ENCODE data around the gene MRRF.

MRRF gene

DNA sequence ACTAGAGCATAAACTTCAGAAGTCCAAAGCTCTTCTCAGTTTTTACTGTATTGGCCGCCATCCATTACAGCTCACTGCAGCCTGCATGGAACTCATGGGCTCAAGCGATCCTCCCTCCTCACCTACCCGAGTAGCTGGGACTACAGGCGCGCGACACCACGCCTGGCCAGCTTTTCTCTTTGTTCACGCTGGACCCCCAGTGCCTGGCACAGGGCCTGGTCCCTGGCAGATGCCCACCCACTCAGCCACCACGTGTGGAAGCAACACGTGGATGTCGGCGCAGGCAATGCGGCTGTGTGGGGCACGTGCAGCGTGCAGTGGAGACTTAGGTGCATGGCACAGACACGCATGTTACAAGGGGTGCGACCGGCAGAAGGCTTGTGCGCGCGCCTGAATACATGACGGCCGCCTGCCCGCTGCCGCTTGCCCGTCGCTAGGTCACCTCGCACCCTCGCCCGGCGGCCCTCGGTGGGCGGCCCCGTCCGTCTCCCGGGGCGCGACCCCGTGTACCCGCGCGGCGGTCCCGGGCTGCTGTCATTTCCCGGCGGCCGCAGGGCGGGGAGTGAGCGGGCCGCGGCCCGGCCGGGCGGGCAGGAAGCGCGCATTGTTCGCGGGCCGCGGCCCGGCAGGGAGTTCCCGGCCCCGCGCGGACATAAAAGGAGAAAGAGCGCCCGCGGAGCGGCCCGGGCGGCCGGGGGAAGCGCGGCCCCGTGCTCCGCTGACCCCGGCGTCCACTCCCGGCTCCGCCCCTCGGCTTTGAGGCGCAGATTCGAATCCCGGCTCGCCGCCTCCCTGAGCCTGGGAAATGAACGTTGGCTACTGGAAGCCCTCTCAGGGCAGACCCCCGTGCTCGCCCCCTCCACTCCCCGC is 82.0 kb downstream of the MRRF start:
- no peak overlapping the region for H3K4me2 ChIP-seq (ENCODE audit: low read depth, low read length, poor library complexity, severe bottlenecking)
- no peaks in the 10 kb centered on the region for H3F3A ChIP-seq (ENCODE audit: low read depth)

DNA sequence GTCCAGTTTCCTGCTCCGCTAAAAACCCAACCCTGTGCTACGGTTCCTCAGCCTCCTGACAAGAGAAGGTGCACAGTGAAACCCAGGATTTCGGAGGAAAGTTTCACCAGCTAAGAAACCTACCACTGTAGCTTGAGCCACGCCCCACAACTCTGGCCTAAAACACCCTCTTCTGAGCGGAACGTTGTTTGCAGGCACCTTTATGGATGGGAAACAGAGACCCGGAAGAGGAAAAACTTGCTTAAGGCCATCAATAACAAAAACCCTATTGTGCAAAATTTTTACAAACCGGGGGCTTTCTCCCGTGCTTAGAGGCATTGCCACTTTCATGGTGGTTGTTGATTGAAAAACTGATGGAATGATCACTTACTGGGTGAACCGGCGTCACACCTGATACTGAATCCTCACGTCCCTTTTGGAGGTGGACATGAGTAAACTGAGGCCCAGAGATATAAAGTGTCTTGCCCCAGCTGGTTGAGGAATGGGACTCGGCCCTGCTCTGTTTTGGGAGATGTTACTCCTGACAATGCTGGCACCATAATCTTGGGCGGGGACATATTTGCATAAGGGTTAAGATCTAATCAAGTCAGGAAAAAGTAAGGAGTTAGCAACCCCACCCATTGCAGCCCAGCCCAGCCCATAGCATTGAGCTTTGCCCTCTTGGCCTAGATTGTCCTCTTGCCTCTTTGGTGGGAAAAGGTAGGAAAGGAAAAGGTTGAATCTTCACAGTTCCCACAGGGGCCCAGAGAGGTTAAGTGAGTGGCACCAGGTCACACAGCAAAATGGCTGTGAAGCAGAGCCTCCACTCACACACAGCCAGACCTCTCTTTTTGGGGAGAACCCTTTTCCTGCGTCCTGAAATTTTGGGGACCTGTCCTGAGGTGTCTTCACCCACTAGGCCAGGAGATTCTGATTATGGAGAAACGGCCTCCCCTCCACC is 82.9 kb downstream of the MRRF start:
- H3K4me2 ChIP-seq (ENCODE audit: low read depth, low read length, poor library complexity, severe bottlenecking): peak overlapping the region; percentile 62
- peak overlapping the region; percentile 54 for H3K9ac ChIP-seq (ENCODE audit: low read depth, low read length, poor library complexity, severe bottlenecking)
- no peaks in the 10 kb centered on the region for H3K27me3 ChIP-seq (ENCODE audit: insufficient read depth, low read length, poor library complexity, severe bottlenecking)

More for the DNA sequence above, 82.0 kb downstream of the MRRF start:
- no peak overlapping the region for H2AFZ ChIP-seq (ENCODE audit: low read length)
- H3K4me1 ChIP-seq (ENCODE audit: insufficient read depth, low read length, poor library complexity, severe bottlenecking): peaks cover 19% of the 10 kb centered on the region
- H3K9ac ChIP-seq (ENCODE audit: low read depth, low read length, poor library complexity, severe bottlenecking): no peak overlapping the region
- H3K27me3 ChIP-seq (ENCODE audit: insufficient read depth, low read length, poor library complexity, severe bottlenecking): no peaks in the 10 kb centered on the region
- H4K20me1 ChIP-seq (ENCODE audit: insufficient read depth, low read length, poor library complexity, severe bottlenecking): no peaks in the 10 kb centered on the region
- no peaks in the 10 kb centered on the region for H3K9me2 ChIP-seq (replicated peaks; ENCODE audit: low read depth, low read length)
- no peaks in the 10 kb centered on the region for H3K79me2 ChIP-seq (ENCODE audit: insufficient read depth, low read length)
- TF ChIP-seq, protein P1, sequence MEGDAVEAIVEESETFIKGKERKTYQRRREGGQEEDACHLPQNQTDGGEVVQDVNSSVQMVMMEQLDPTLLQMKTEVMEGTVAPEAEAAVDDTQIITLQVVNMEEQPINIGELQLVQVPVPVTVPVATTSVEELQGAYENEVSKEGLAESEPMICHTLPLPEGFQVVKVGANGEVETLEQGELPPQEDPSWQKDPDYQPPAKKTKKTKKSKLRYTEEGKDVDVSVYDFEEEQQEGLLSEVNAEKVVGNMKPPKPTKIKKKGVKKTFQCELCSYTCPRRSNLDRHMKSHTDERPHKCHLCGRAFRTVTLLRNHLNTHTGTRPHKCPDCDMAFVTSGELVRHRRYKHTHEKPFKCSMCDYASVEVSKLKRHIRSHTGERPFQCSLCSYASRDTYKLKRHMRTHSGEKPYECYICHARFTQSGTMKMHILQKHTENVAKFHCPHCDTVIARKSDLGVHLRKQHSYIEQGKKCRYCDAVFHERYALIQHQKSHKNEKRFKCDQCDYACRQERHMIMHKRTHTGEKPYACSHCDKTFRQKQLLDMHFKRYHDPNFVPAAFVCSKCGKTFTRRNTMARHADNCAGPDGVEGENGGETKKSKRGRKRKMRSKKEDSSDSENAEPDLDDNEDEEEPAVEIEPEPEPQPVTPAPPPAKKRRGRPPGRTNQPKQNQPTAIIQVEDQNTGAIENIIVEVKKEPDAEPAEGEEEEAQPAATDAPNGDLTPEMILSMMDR (conservative IDR thresholded peaks at IDR 0.05; ENCODE audit: low read length): no peak
- TF ChIP-seq EZH2phosphoT487 (IDR thresholded peaks at IDR 0.05; ENCODE audit: borderline replicate concordance): no peak
- H3K4me3 ChIP-seq (ENCODE audit: low read length, poor library complexity, severe bottlenecking): no peak overlapping the region
- H3K36me3 ChIP-seq (ENCODE audit: insufficient read depth, low read length): no peaks in the 10 kb centered on the region
- H3K9me3 ChIP-seq (ENCODE audit: insufficient read depth, low read depth, low read length): no peaks in the 10 kb centered on the region

DNA sequence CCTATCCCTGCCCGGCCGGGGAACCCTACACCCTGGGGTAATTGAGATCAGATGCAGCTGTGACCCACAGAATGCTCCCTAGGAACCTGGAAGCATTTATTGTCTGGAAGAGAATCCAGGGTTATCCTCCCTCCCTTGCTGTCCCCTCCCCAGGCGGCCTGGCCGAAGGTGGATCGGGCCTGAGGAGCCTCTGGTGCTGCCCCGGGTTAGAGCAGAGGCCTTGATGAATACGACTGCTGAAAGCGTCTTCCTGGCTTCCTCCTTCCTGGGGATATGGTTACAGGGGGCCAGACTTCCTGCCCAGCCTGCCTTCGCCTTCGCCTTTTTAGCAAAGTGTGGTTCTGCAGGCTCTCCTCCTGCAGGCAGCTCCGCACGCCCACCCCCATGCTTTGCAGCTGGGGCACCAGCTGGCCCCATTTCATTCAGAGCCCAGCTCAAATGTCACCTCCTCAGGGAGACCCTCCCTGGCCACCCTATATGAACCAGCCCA is 83.7 kb downstream of the MRRF start:
- Histone ChIP-seq H3K4me1 (ENCODE audit: insufficient read depth, low read length, poor library complexity, severe bottlenecking) (peaks cover 19% of the 10 kb centered on the region), H3K36me3 (ENCODE audit: insufficient read depth, low read length) (no peaks in the 10 kb centered on the region), H3K4me3 (ENCODE audit: low read length, poor library complexity, severe bottlenecking) (peak overlapping the region; percentile 60), H3K9me2 (replicated peaks; ENCODE audit: low read depth, low read length) (no peaks in the 10 kb centered on the region), H3K9ac (ENCODE audit: low read depth, low read length, poor library complexity, severe bottlenecking) (peak overlapping the region; percentile 54), H3K79me2 (ENCODE audit: insufficient read depth, low read length) (no peaks in the 10 kb centered on the region), H3K4me2 (ENCODE audit: low read depth, low read length, poor library complexity, severe bottlenecking) (peak overlapping the region; percentile 62), H3F3A (ENCODE audit: low read depth) (no peaks in the 10 kb centered on the region), H3K27me3 (ENCODE audit: insufficient read depth, low read length, poor library complexity, severe bottlenecking) (no peaks in the 10 kb centered on the region), H4K20me1 (ENCODE audit: insufficient read depth, low read length, poor library complexity, severe bottlenecking) (no peaks in the 10 kb centered on the region), H3K9me3 (ENCODE audit: insufficient read depth, low read depth, low read length) (no peaks in the 10 kb centered on the region), H2AFZ (ENCODE audit: low read length) (peak overlapping the region; percentile 68)
- TF ChIP-seq, protein P1 (conservative IDR thresholded peaks at IDR 0.05; ENCODE audit: low read length): no peak
- TF ChIP-seq EZH2phosphoT487 (IDR thresholded peaks at IDR 0.05; ENCODE audit: borderline replicate concordance): no peak

More for the DNA sequence above, 82.9 kb downstream of the MRRF start:
- Histone ChIP-seq H3K36me3 (ENCODE audit: insufficient read depth, low read length) (no peaks in the 10 kb centered on the region), H3F3A (ENCODE audit: low read depth) (no peaks in the 10 kb centered on the region), H3K9me3 (ENCODE audit: insufficient read depth, low read depth, low read length) (no peaks in the 10 kb centered on the region), H3K4me1 (ENCODE audit: insufficient read depth, low read length, poor library complexity, severe bottlenecking) (peaks cover 19% of the 10 kb centered on the region), H3K9me2 (replicated peaks; ENCODE audit: low read depth, low read length) (no peaks in the 10 kb centered on the region), H2AFZ (ENCODE audit: low read length) (peak overlapping the region; percentile 68), H3K79me2 (ENCODE audit: insufficient read depth, low read length) (no peaks in the 10 kb centered on the region), H4K20me1 (ENCODE audit: insufficient read depth, low read length, poor library complexity, severe bottlenecking) (no peaks in the 10 kb centered on the region), H3K4me3 (ENCODE audit: low read length, poor library complexity, severe bottlenecking) (peak overlapping the region; percentile 60)
- TF ChIP-seq EZH2phosphoT487 (IDR thresholded peaks at IDR 0.05; ENCODE audit: borderline replicate concordance): no peak
- TF ChIP-seq, protein P1 (conservative IDR thresholded peaks at IDR 0.05; ENCODE audit: low read length): no peak
